Measurements from ENCODE around the gene LHX8.
"Not testable (repeated sequence)": the region's sequence is repeated elsewhere in the genome, so short reads cannot be mapped to it uniquely, and the experiment has no call there.

Gene LHX8

GRCh38 chr1:75133750-75134646, at the start of gene LHX8:
TSS of gene LHX8 (plus strand) at chr1:75134388. CDS start at chr1:75136615, 2,227 bp downstream.
- peak; percentile 65 for DNase-seq

- DNase-seq = no peak
Measured at GRCh38 chr1:75085931-75086330, 48.3 kb upstream of the LHX8 start.

GRCh38 chr1:75087278-75087677, 46.9 kb upstream of the LHX8 start:
- no peak for DNase-seq

- no peak for DNase-seq
Measured at GRCh38 chr1:75092141-75092540, 42.0 kb upstream of the LHX8 start.

DNA sequence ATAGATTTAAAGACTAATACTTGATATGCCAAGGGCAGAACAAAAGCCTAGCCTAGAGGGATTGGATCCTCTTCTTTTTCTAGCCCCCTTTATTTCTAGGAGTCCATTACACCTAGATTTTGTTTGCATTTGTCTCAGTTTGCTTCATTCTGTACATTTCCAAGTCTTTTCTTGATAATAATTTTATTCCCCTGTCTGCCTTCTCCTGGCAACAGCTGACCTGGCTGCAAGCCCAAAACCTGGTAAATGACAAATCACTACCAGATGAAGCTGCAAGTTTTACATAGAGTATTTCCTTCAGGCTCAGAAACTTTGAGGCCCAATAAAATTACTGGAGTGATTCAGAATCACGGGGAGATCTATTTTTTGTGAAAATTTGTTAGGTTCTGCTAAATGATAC, 36.5 kb upstream of the LHX8 start:
- peak; percentile 62 for DNase-seq

- no peak for DNase-seq
Measured at GRCh38 chr1:75099581-75099980, 34.6 kb upstream of the LHX8 start.

DNA sequence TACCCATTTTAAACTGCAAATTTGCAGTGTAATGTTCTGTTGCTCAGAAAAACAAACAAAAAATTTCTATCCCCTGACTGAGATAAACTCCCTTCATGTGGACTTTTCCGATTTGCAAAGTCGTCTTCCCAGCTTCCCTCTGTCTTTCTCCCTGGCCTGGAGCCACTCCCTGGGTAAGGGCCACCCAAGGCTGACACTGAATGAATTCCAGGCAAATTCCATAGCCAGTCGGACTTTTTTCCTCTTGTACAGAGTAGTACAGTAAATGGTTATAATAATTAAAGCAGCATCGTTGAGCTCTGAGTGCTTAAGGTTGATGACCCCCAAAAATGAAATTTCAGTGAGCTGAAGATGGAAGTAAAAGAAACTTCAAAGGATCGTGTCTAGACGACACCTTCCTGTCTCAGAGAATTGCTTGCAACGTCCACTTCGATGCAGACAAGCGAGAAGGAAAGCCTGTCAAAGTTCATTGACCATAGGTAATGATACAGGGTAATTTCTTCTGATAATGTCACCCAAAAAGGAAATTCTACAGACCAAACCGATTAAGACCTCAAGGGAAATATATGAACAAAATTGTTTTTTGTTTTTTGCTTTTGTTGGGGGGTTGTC, 33.6 kb upstream of the LHX8 start:
- DNase-seq = no peak

GRCh38 chr1:75112362-75112951, 21.7 kb upstream of the LHX8 start:
- not testable (repeated sequence) for DNase-seq

- DNase-seq = no peak
Measured at GRCh38 chr1:75115654-75116053, 18.5 kb upstream of the LHX8 start.

GRCh38 chr1:75123756-75124155, 10.4 kb upstream of the LHX8 start:
- no peak for DNase-seq

DNA sequence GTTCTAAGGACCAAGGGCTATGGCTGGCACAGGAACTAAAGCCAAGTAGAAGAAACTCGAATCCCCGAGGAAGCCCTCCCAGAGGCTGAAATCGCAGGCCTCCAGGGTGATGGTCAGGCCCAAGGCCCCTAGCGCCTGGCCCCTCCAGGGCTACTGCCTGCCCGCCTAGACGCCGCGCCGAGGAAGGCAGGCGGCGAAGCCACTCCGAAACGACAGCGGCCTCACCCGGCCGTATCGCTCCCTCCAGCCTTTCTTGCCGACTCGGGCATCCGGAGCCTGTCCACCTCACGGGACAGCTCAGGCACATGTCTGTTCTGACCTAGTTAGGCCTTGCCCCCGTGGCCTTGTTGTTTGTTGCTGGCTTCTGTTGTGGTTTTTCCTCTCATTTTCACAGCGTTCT, 9.7 kb upstream of the LHX8 start:
- no peak for DNase-seq

GRCh38 chr1:75125161-75125726, 8.9 kb upstream of the LHX8 start:
- no peak for DNase-seq

- no peak for DNase-seq
Measured at GRCh38 chr1:75126611-75127101, 7.5 kb upstream of the LHX8 start.

GRCh38 chr1:75127916-75128717, 6.1 kb upstream of the LHX8 start:
- DNase-seq = no peak

- DNase-seq = peak; percentile 57
Measured at GRCh38 chr1:75129660-75129982, 4.6 kb upstream of the LHX8 start.

GRCh38 chr1:75129983-75130789, 4.0 kb upstream of the LHX8 start:
- DNase-seq = peak; percentile 62

DNA sequence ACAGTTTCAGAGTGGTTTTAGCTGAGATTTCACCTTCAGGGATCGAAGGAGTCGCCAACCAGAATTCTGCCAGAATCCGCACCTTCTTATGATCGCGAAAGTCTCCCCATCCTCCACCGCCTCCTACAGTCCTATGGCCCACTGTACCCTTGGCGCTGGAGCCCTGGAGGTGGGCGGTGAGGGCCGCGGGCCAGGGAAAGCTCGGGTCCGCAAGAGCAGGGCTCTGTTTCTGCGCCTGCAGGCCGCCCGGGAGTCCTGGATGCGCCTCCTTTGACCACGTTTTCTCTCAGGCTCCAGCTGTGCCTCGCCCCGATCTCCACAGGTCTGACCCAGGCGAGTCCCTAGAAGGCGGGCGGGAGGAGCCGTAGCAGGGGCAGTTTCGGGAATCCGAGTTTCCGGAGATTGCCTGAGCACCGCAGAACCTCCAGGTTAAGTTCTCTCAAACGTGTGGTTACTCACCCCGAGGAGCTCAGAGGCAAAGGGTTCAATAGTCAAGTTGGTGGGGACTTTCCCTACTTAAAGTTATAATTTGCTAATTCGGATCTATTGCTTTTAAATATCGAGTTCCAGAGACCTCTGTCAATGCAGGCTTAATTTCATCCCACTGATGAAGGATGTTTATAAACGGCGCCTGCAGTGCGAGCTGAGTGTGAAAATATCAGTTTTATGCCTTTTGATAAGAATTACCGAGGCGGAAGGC, 3.2 kb upstream of the LHX8 start:
- DNase-seq = peak; percentile 57

DNA sequence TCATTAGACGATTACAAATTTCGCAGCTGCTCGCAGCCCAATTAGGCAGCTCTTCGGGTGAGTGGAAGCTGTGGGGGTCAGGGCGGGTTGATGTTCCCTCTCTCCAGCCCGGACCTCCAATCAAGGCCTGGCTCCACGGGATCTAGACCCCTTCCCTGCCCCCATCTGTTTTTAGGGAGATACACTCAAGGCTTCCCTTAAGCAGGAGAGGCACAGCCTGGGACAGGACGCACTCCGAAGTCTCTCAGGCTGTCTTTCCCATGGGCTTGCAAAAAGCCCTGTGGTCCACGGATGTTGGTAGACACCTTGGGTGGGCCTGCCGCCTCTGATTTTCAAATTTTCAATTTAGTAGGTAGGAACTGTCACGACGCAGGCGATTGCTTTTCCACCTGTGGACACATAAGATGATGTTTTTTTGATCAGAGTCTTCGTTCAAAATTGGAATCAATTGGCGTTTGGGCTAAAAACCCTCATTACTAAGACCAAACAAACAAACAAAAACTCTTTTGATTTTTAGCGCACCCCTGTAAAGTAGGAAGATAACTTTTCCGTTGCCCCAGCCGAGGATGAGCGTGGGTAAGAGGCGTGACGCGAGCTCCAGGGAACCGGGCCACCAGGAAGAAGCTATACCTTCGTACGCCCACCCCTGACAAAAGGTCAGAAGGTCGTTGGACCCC, 2.5 kb upstream of the LHX8 start:
- peak; percentile 53 for DNase-seq

DNA sequence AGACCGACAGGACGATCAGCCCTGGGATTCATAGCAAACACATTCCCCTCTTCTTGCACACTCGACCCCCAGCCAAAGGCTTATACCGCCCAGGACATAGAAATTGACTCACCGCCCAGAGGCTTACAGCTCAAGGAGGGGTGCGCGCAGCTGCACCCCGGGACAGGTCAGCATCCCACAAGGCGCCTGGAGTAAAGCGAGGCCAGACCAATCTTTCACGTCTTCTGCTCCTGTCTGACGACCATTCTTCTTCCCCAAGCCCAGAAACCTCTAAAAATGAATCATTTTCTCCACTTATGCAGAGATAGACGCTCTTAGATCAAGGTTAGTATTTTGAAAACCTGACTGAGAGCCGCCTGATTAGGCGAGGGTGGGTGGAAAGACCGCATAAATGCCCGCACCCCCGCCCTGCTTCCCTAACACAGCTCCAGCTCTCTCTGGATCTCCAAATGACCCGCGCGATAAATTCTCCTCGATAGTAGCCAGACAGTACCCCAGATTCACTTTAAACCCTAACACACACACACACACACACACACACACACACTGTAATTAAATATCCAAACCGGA, 1.9 kb upstream of the LHX8 start:
- DNase-seq = peak; percentile 60
